Thyroid gland (tissue), 4 donors: ENCODE measurements around the gene PDE10A. TPM values are rescaled to one million over a fixed set of nuclear protein-coding genes. Genes with fewer than 3 reads are reported as not detected.

Experiments
- DNase-seq, 2 donors: peaks; one replicate each; pipeline ENCODE4 v3.0.0-alpha.2; 2019
- H3K27ac ChIP-seq, 3 donors: fragments of 200-600 bp; sonication (generic); 1 replicate in 2 of 3; 2 replicates in 1 of 3; pipeline ENCODE4 v1.5.1; 2016 to 2019; ENCODE audit warnings: mild to moderate bottlenecking in 1 of 3, moderate library complexity in 1 of 3
- H3K27me3 ChIP-seq: fragments of 200-600 bp; sonication (generic); one replicate; pipeline ENCODE4 v1.5.1; 2019
- H3K36me3 ChIP-seq, 2 donors: fragments of 200-600 bp; sonication (generic); one replicate each; pipeline ENCODE4 v1.5.1; 2016 to 2019
- H3K4me1 ChIP-seq, 2 donors: fragments of 200-600 bp; sonication (generic); one replicate each; pipeline ENCODE4 v1.5.1; 2017 to 2019
- H3K4me3 ChIP-seq, 3 donors: fragments of 200-600 bp; sonication (generic); replicated peaks in 1 of 3; 1 replicate in 2 of 3; 2 replicates in 1 of 3; pipeline ENCODE4 v1.5.1; 2016; ENCODE audit warnings: mild to moderate bottlenecking in 1 of 3
- H3K9me3 ChIP-seq: fragments of 200-600 bp; sonication (generic); one replicate; pipeline ENCODE4 v1.5.1; 2017
- POLR2A ChIP-seq, 2 donors: fragments of 450-650 bp; IDR thresholded peaks; one replicate each; pipeline ENCODE4 v1.6.1; 2017; ENCODE audit warnings: antibody characterized with exemption in 2 of 2, mild to moderate bottlenecking in 2 of 2, moderate library complexity in 1 of 2
- WGBS, 2 donors: methylation state at CpG; one replicate each; pipeline ENCODE4 v1.1.5; 2017; 5-methylcytosine and 5-hydroxymethylcytosine counted together
- intact Hi-C: fragments of 100-400 bp; cut with DNase I; formaldehyde crosslinking; loops from one replicate; pipeline ENCODE4 v1.15.1; 2023
- total RNA-seq, 4 donors: library from RNA; depleted of rRNA; stranded (reverse); fragments of >200 nt; gene quantifications; one replicate each; pipeline ENCODE4 v1.2.3, GENCODE V29; 2016
- TF ChIP-seq, protein P1 (sequence below), 6 experiments: fragments of 200-600 bp in 3 of 6; fragments of 450-650 bp in 3 of 6; sonication (generic) in 3 of 6; IDR thresholded peaks; one replicate each; pipeline ENCODE4 v1.5.1; 2016 to 2019; ENCODE audit warnings: antibody characterized with exemption in 6 of 6, mild to moderate bottlenecking in 2 of 6, inconsistent platforms in 1 of 6, moderate library complexity in 1 of 6

The PDE10A gene
- total RNA-seq, 4 donors from 2014 or later: 17.1 to 25.9 (median 20.7) TPM

DNA sequence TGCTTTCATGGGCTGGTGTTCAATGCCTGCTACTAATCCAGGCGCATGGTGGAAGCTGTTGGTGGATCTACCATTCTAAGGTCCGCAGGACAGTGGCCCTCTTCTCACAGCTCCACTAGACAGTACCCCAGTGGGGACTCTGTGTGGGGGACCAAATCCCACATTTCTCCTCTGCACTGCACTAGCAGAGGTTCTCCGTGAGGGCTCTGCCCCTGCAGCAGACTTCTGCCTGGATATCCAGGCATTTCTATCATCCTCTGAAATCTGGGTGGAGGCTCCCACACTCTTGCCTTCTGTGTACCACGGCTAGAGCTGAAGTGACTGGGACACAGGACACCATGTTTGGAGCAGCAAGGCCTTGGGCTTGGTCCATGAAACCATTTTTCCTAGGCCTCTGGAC is 219.6 kb downstream of the PDE10A start:
- H3K9me3 ChIP-seq: no peaks in the 10 kb centered on the region
- no peak for TF ChIP-seq POLR2A (IDR thresholded peaks at IDR 0.05)
- TF ChIP-seq, protein P1, sequence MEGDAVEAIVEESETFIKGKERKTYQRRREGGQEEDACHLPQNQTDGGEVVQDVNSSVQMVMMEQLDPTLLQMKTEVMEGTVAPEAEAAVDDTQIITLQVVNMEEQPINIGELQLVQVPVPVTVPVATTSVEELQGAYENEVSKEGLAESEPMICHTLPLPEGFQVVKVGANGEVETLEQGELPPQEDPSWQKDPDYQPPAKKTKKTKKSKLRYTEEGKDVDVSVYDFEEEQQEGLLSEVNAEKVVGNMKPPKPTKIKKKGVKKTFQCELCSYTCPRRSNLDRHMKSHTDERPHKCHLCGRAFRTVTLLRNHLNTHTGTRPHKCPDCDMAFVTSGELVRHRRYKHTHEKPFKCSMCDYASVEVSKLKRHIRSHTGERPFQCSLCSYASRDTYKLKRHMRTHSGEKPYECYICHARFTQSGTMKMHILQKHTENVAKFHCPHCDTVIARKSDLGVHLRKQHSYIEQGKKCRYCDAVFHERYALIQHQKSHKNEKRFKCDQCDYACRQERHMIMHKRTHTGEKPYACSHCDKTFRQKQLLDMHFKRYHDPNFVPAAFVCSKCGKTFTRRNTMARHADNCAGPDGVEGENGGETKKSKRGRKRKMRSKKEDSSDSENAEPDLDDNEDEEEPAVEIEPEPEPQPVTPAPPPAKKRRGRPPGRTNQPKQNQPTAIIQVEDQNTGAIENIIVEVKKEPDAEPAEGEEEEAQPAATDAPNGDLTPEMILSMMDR (IDR thresholded peaks at IDR 0.05): no peak
- H3K27ac ChIP-seq: no peak overlapping the region
- H3K4me3 ChIP-seq: no peak overlapping the region
- 89 to 100% methylated on average over 1 to 4 of the region's 4 CpGs for WGBS, 2 donors
- H3K36me3 ChIP-seq: no peaks in the 10 kb centered on the region
- no peaks in the 10 kb centered on the region for H3K27me3 ChIP-seq
- H3K4me1 ChIP-seq: peaks cover 0 to 4% of the 10 kb centered on the region in 2 donors
- intact Hi-C loops: loop anchor here (10.0 kb wide), 1 partner anchor 221 kb away; the partner anchor contains the start of gene PDE10A
- no peak for DNase-seq

DNA sequence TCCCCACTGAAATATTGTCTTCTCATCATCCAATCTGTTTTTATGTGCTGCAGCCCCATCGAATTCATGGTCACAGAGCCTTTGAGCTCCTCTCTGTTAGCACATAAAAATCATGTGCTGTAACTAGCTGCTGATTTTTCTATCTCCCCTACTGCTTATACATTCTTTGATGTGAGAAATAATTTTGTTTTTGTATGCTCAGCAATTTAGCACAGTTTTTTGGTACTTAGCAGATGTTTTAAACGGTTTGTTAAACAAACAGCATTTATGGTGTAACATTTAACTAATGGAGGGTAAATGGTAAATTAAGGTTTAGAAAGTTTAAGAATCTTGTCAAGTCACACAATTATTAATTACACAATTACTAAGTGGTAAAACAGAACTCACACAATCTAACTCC is 221.9 kb downstream of the PDE10A start:
- H3K36me3 ChIP-seq: no peaks in the 10 kb centered on the region
- no peak overlapping the region for H3K4me3 ChIP-seq
- H3K27ac ChIP-seq: no peak overlapping the region
- H3K27me3 ChIP-seq: no peaks in the 10 kb centered on the region
- peaks cover 0 to 4% of the 10 kb centered on the region in 2 donors for H3K4me1 ChIP-seq
- no peak for TF ChIP-seq POLR2A (IDR thresholded peaks at IDR 0.05)
- TF ChIP-seq, protein P1 (IDR thresholded peaks at IDR 0.05): no peak
- no peaks in the 10 kb centered on the region for H3K9me3 ChIP-seq
- 88 to 91% methylated on average over 2 of the region's 2 CpGs for WGBS, 2 donors
- no peak for DNase-seq
- intact Hi-C loops: loop anchor here (10.0 kb wide), 1 partner anchor 224 kb away; the partner anchor contains the start of gene PDE10A

DNA sequence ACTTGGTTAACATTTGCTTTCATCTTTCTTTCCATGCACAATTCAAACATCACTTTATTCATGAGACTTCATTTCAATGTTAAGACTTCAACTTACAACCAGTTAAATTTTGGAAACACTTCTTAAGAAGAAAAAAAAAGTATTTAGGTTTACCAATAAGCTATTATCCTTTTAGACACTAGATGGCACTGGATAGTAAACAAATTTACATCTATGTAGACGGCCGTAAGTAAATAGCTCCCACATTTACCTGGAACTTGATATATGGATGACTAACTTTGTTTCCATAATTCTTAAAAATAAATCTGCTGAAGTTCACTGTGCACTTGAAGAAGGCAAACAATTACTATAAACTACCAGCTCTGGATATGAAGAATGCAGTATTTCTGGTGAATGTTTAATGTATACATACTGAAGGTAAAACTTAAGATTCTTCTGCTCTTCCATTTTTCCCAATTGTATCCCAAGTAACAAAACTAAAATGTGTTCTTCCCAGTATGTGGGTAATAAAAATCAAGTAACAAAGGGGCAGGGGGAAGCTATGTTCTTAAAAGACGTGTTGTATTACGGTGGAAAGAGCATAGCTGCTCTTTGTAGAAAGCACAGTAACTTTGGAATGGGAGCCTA is 223.0 kb downstream of the PDE10A start:
- TF ChIP-seq, protein P1 (IDR thresholded peaks at IDR 0.05): peak; percentile 22 to 76 (median 46)
- TF ChIP-seq POLR2A (IDR thresholded peaks at IDR 0.05): no peak
- intact Hi-C loops: loop anchor here (5.0 to 10.0 kb wide), 2 partner anchors 225 to 412 kb away; partner anchors contain the start of gene PDE10A
- Histone ChIP-seq H3K4me3 (no peak overlapping the region), H3K4me1 (peaks cover 0 to 4% of the 10 kb centered on the region in 2 donors), H3K27me3 (no peaks in the 10 kb centered on the region), H3K27ac (no peak overlapping the region), H3K9me3 (no peaks in the 10 kb centered on the region), H3K36me3 (no peaks in the 10 kb centered on the region)
- no peak for DNase-seq
- WGBS, 2 donors: 44% methylated on average over 4 of the region's 4 CpGs

DNA sequence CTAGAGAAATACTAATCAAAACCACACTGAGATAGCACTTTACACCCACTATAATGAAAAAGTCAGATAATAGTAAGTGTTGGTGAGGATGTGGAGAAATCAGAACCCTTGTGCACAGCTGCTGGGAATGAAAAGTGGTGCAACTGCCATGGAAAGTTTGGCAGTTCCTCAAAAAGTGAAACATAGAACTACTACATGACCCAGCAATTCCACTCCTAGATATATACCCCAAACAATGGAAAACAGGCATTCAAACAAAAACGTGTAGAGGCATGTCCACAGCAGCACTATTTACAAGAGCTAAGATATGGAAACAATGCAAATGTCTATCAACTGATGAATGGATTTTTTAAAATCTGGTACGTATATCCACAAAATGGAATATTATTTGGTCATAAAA is 236.1 kb downstream of the PDE10A start:
- intact Hi-C loops: no loop called here
- Histone ChIP-seq H3K4me1 (no peaks in the 10 kb centered on the region), H3K27ac (no peak overlapping the region), H3K4me3 (no peak overlapping the region), H3K9me3 (no peaks in the 10 kb centered on the region), H3K36me3 (no peaks in the 10 kb centered on the region), H3K27me3 (no peaks in the 10 kb centered on the region)
- DNase-seq: no peak
- TF ChIP-seq, protein P1 (IDR thresholded peaks at IDR 0.05): no peak
- no peak for TF ChIP-seq POLR2A (IDR thresholded peaks at IDR 0.05)
- 95 to 96% methylated on average over 2 of the region's 2 CpGs for WGBS, 2 donors

DNA sequence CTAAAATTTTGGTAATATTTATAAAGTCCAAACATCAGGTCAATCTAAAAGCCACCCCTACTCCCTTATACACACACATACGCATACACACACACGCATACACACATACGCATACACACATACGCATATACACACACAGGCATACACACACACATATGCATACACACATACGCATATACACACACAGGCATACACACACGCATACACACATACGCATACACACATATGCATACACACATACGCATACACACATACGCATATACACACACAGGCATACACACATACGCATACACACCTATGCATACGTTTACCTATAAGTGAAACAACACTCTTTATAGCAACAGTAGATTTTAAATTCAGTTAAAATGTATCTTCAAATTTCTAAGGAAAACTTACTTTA is 240.8 kb downstream of the PDE10A start:
- Histone ChIP-seq H3K27me3 (no peaks in the 10 kb centered on the region), H3K27ac (no peak overlapping the region), H3K36me3 (peaks cover 0 to 8% of the 10 kb centered on the region in 2 donors), H3K9me3 (no peaks in the 10 kb centered on the region), H3K4me3 (no peak overlapping the region), H3K4me1 (no peaks in the 10 kb centered on the region)
- TF ChIP-seq, protein P1 (IDR thresholded peaks at IDR 0.05): no peak
- TF ChIP-seq POLR2A (IDR thresholded peaks at IDR 0.05): no peak
- DNase-seq: no peak
- intact Hi-C loops: no loop called here
- 95 to 97% methylated on average over 11 of the region's 11 CpGs for WGBS, 2 donors
